Loucy (cell line): ENCODE data around the gene SFSWAP.

Experiments used
- H2AFZ ChIP-seq: fragments of 200-600 bp; sonication (generic); 2 replicates; pipeline ENCODE4 v1.6.0; 2016; ENCODE audit warnings: antibody characterized with exemption, mild to moderate bottlenecking, low read length, moderate library complexity
- H3F3A ChIP-seq: fragments of 200-600 bp; 2 replicates; pipeline ENCODE4 v1.6.0; 2016; ENCODE audit warnings: antibody characterized with exemption, low read depth, mild to moderate bottlenecking
- H3K27me3 ChIP-seq: fragments of 200-600 bp; sonication (generic); 2 replicates; pipeline ENCODE4 v1.6.1; 2014; ENCODE audit warnings: low read length, mild to moderate bottlenecking; ENCODE audit not compliant: insufficient read depth, poor library complexity, severe bottlenecking
- H3K36me3 ChIP-seq: fragments of 200-600 bp; sonication (generic); 2 replicates; pipeline ENCODE4 v1.6.1; 2016; ENCODE audit warnings: low read length; ENCODE audit not compliant: insufficient read depth
- H3K4me1 ChIP-seq: fragments of 200-600 bp; sonication (generic); 2 replicates; pipeline ENCODE4 v1.5.1; 2014; ENCODE audit warnings: low read length, mild to moderate bottlenecking; ENCODE audit not compliant: insufficient read depth, poor library complexity, severe bottlenecking
- H3K4me2 ChIP-seq: fragments of 200-600 bp; sonication (generic); 2 replicates; pipeline ENCODE4 v1.6.0; 2014; ENCODE audit warnings: antibody characterized with exemption, low read length, low read depth, mild to moderate bottlenecking; ENCODE audit not compliant: poor library complexity, severe bottlenecking
- H3K4me3 ChIP-seq: fragments of 200-600 bp; sonication (generic); 2 replicates; pipeline ENCODE4 v1.5.1; 2014; ENCODE audit warnings: low read length, mild to moderate bottlenecking, mixed read lengths; ENCODE audit not compliant: poor library complexity, severe bottlenecking
- H3K79me2 ChIP-seq: fragments of 200-600 bp; sonication (generic); 2 replicates; pipeline ENCODE4 v1.6.1; 2014; ENCODE audit warnings: low read length; ENCODE audit not compliant: insufficient read depth
- H3K9ac ChIP-seq: fragments of 200-600 bp; sonication (generic); 2 replicates; pipeline ENCODE4 v1.6.0; 2014; ENCODE audit warnings: mild to moderate bottlenecking, low read depth, low read length, moderate library complexity; ENCODE audit not compliant: poor library complexity, severe bottlenecking
- H3K9me2 ChIP-seq: fragments of 200-600 bp; sonication (generic); replicated peaks from 2 replicates; pipeline ENCODE4 v1.6.1; 2016; ENCODE audit warnings: low read depth, low read length, mixed read lengths
- H3K9me3 ChIP-seq: fragments of 200-600 bp; sonication (generic); 2 replicates; pipeline ENCODE4 v1.6.1; 2014; ENCODE audit warnings: mild to moderate bottlenecking, antibody characterized with exemption, low read length, low read depth; ENCODE audit not compliant: insufficient read depth
- H4K20me1 ChIP-seq: fragments of 200-600 bp; sonication (generic); 2 replicates; pipeline ENCODE4 v1.6.0; 2014; ENCODE audit warnings: antibody characterized with exemption, low read length, mild to moderate bottlenecking; ENCODE audit not compliant: insufficient read depth, poor library complexity, severe bottlenecking
- EZH2phosphoT487 ChIP-seq: fragments of 200-600 bp; IDR thresholded peaks from 2 replicates; pipeline ENCODE4 v1.6.1; 2018; ENCODE audit warnings: antibody characterized with exemption, mild to moderate bottlenecking, moderate library complexity, borderline replicate concordance
- TF ChIP-seq, protein P1 (sequence below): fragments of 200-600 bp; sonication (generic); conservative IDR thresholded peaks from 2 replicates; pipeline ENCODE4 v1.5.1; 2014; ENCODE audit warnings: mild to moderate bottlenecking, antibody characterized with exemption, low read length

SFSWAP gene

GRCh38 chr12:131714759-131715158 is 3.9 kb downstream of the SFSWAP start:
- H3K9me3 ChIP-seq, result no peaks in the 10 kb centered on the region
- no peaks in the 10 kb centered on the region for H3K9me2 ChIP-seq
- no peak for TF ChIP-seq EZH2phosphoT487
- TF ChIP-seq, protein P1, sequence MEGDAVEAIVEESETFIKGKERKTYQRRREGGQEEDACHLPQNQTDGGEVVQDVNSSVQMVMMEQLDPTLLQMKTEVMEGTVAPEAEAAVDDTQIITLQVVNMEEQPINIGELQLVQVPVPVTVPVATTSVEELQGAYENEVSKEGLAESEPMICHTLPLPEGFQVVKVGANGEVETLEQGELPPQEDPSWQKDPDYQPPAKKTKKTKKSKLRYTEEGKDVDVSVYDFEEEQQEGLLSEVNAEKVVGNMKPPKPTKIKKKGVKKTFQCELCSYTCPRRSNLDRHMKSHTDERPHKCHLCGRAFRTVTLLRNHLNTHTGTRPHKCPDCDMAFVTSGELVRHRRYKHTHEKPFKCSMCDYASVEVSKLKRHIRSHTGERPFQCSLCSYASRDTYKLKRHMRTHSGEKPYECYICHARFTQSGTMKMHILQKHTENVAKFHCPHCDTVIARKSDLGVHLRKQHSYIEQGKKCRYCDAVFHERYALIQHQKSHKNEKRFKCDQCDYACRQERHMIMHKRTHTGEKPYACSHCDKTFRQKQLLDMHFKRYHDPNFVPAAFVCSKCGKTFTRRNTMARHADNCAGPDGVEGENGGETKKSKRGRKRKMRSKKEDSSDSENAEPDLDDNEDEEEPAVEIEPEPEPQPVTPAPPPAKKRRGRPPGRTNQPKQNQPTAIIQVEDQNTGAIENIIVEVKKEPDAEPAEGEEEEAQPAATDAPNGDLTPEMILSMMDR, result no peak
- H3K36me3 ChIP-seq, result peaks cover 55% of the 10 kb centered on the region
- H3F3A ChIP-seq, result no peaks in the 10 kb centered on the region
- no peak overlapping the region for H3K4me3 ChIP-seq
- no peak overlapping the region for H2AFZ ChIP-seq
- peaks cover 24% of the 10 kb centered on the region for H4K20me1 ChIP-seq
- peaks cover 45% of the 10 kb centered on the region for H3K79me2 ChIP-seq
- H3K4me2 ChIP-seq, result no peak overlapping the region
- H3K9ac ChIP-seq, result no peak overlapping the region
- H3K4me1 ChIP-seq, result peaks cover 24% of the 10 kb centered on the region
- peaks cover 6% of the 10 kb centered on the region for H3K27me3 ChIP-seq

GRCh38 chr12:131716282-131716681 is 5.4 kb downstream of the SFSWAP start:
- Histone ChIP-seq H3K36me3 (peaks cover 70% of the 10 kb centered on the region), H3K4me2 (no peak overlapping the region), H3K9me2 (no peaks in the 10 kb centered on the region), H3K4me1 (peaks cover 16% of the 10 kb centered on the region), H4K20me1 (peaks cover 22% of the 10 kb centered on the region), H3K27me3 (peaks cover 3% of the 10 kb centered on the region), H3K79me2 (peaks cover 40% of the 10 kb centered on the region), H3F3A (no peaks in the 10 kb centered on the region), H2AFZ (no peak overlapping the region), H3K4me3 (no peak overlapping the region), H3K9me3 (no peaks in the 10 kb centered on the region), H3K9ac (no peak overlapping the region)
- TF ChIP-seq EZH2phosphoT487, result no peak
- TF ChIP-seq, protein P1, result no peak

DNA sequence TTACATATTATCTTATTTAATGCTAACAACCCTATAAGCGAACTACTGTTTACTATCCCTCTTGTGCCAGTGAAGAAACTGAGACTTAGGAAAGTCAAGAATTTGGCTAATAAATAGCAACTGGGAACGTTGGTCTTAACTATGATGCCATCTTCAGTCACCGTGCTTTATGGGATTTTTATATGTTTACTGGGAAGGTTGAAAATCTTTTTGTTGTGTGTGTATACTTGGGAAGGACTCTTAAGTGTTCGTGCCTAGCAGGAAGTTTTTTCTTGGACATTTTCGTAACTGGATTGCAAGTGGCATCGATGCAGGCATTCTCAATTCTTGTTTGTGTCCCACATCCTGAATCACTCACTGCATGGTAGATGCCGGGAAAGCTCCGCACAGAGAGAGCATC is 9.4 kb downstream of the SFSWAP start:
- H3K9me3 ChIP-seq, result no peaks in the 10 kb centered on the region
- H3K79me2 ChIP-seq, result peaks cover 33% of the 10 kb centered on the region; the same call in 1 of the 2 replicates
- no peaks in the 10 kb centered on the region for H3F3A ChIP-seq
- no peak overlapping the region for H3K4me3 ChIP-seq
- no peak overlapping the region for H3K4me2 ChIP-seq
- no peak for TF ChIP-seq EZH2phosphoT487
- TF ChIP-seq, protein P1, result no peak
- H2AFZ ChIP-seq, result no peak overlapping the region
- H3K9ac ChIP-seq, result no peak overlapping the region
- H3K36me3 ChIP-seq, result peaks cover 81% of the 10 kb centered on the region
- no peaks in the 10 kb centered on the region for H3K27me3 ChIP-seq
- H4K20me1 ChIP-seq, result peaks cover 10% of the 10 kb centered on the region
- H3K4me1 ChIP-seq, result peaks cover 5% of the 10 kb centered on the region
- no peaks in the 10 kb centered on the region for H3K9me2 ChIP-seq
